ENCODE measurements around the gene WDR43. TPM values are rescaled to one million over a fixed set of nuclear protein-coding genes. Genes with fewer than 3 reads are reported as not detected.

Gene WDR43
- total RNA-seq, 1 experiment from 2014 or later: 141 TPM

- DNase-seq: no peak
- no peaks in the 10 kb centered on the region for H3K36me3 ChIP-seq
- H3K4me3 ChIP-seq: no peak overlapping the region
- no peaks in the 10 kb centered on the region for H3K9me3 ChIP-seq
- no peaks in the 10 kb centered on the region for H3K27me3 ChIP-seq
These were observed 100.2 kb downstream of the WDR43 start for GRCh38 chr2:28994679-28995078.

- Histone ChIP-seq H3K9me3 (no peaks in the 10 kb centered on the region), H3K4me3 (no peak overlapping the region), H3K36me3 (no peaks in the 10 kb centered on the region), H3K27me3 (no peaks in the 10 kb centered on the region)
- no peak for DNase-seq
These were observed 101.6 kb downstream of the WDR43 start for GRCh38 chr2:28995765-28996750.

GRCh38 chr2:28997237-28997846 lies 102.9 kb downstream of the WDR43 start:
- peak; percentile 15 for DNase-seq
- no peak overlapping the region for H3K4me3 ChIP-seq
- no peaks in the 10 kb centered on the region for H3K27me3 ChIP-seq

More at GRCh38 chr2:28997237-28997846, 102.9 kb downstream of the WDR43 start:
- Histone ChIP-seq H3K9me3 (no peaks in the 10 kb centered on the region), H3K36me3 (no peaks in the 10 kb centered on the region)

Other genes starting within 250 kb of the WDR43 start
- 108 and 180 TPM in 2 replicates for gene PPP1CB, start 142.8 kb upstream of the WDR43 start, total RNA-seq (2014; rRNA removed; shearing (Covaris generic); ENCODE audit: low replicate concordance)
- not detected in 2 replicates for gene SPDYA, start 83.8 kb upstream of the WDR43 start, total RNA-seq (2014; rRNA removed; shearing (Covaris generic); ENCODE audit: low replicate concordance)
- gene TRMT61B, start 24.4 kb upstream of the WDR43 start, total RNA-seq (2014; rRNA removed; shearing (Covaris generic); ENCODE audit: low replicate concordance): 10.1 and 14.8 TPM in 2 replicates
- gene TOGARAM2, start 86.6 kb downstream of the WDR43 start, total RNA-seq (2014; rRNA removed; shearing (Covaris generic); ENCODE audit: low replicate concordance): 1.0 and 3.7 TPM in 2 replicates
- not detected in 2 replicates for gene PCARE, start 179.9 kb downstream of the WDR43 start, total RNA-seq (2014; rRNA removed; shearing (Covaris generic); ENCODE audit: low replicate concordance)
- gene CLIP4, start 220.7 kb downstream of the WDR43 start, total RNA-seq (2014; rRNA removed; shearing (Covaris generic); ENCODE audit: low replicate concordance): 15.3 and 24.3 TPM in 2 replicates